ENCODE results near the gene BABAM2. TPM values are rescaled to one million over a fixed set of nuclear protein-coding genes. Genes with fewer than 3 reads are reported as not detected.

The BABAM2 gene
- total RNA-seq, 1 donor from 2014 or later: 46.7 TPM

GRCh38 chr2:28164280-28164801 lies 273.8 kb downstream of the BABAM2 start:
- H3K9me3 Mint-ChIP-seq: peaks cover under 1% of the 10 kb centered on the region
- intact Hi-C loops (cut with micrococcal nuclease): no loop called here
- H3K36me3 Mint-ChIP-seq (ENCODE audit: low read depth): no peaks in the 10 kb centered on the region
- no peak overlapping the region for H3K4me3 Mint-ChIP-seq
- no peaks in the 10 kb centered on the region for H3K27me3 Mint-ChIP-seq
- no peak overlapping the region for H3K27ac Mint-ChIP-seq
- DNase-seq: no peak
- no peaks in the 10 kb centered on the region for H3K4me1 Mint-ChIP-seq

- H3K4me1 Mint-ChIP-seq: no peaks in the 10 kb centered on the region
- H3K9me3 Mint-ChIP-seq: no peaks in the 10 kb centered on the region
- no peaks in the 10 kb centered on the region for H3K36me3 Mint-ChIP-seq (ENCODE audit: low read depth)
- H3K27ac Mint-ChIP-seq: no peak overlapping the region
- H3K27me3 Mint-ChIP-seq: no peaks in the 10 kb centered on the region
- intact Hi-C loops (cut with micrococcal nuclease): no loop called here
- no peak overlapping the region for H3K4me3 Mint-ChIP-seq
- no peak for DNase-seq
Observed at GRCh38 chr2:28165087-28165635, 274.6 kb downstream of the BABAM2 start.

GRCh38 chr2:28166956-28167355 lies 276.4 kb downstream of the BABAM2 start:
- no peak for DNase-seq
- Mint-ChIP-seq H3K4me1 (peaks cover 2% of the 10 kb centered on the region), H3K27me3 (no peaks in the 10 kb centered on the region), H3K4me3 (no peak overlapping the region), H3K9me3 (no peaks in the 10 kb centered on the region), H3K36me3 (ENCODE audit: low read depth) (no peaks in the 10 kb centered on the region), H3K27ac (no peak overlapping the region)
- intact Hi-C loops (cut with micrococcal nuclease): no loop called here

- DNase-seq: no peak
- H3K4me1 Mint-ChIP-seq: peaks cover 4% of the 10 kb centered on the region
- peaks cover 2% of the 10 kb centered on the region for H3K36me3 Mint-ChIP-seq (ENCODE audit: low read depth)
- no peak overlapping the region for H3K27ac Mint-ChIP-seq
- no peak overlapping the region for H3K4me3 Mint-ChIP-seq
- H3K27me3 Mint-ChIP-seq: no peaks in the 10 kb centered on the region
- intact Hi-C loops (cut with micrococcal nuclease): no loop called here
- no peaks in the 10 kb centered on the region for H3K9me3 Mint-ChIP-seq
Observed at GRCh38 chr2:28168376-28168775, 277.8 kb downstream of the BABAM2 start.

GRCh38 chr2:28169492-28169891 lies 279.0 kb downstream of the BABAM2 start:
- Mint-ChIP-seq H3K36me3 (ENCODE audit: low read depth) (peaks cover 3% of the 10 kb centered on the region), H3K27me3 (no peaks in the 10 kb centered on the region), H3K9me3 (no peaks in the 10 kb centered on the region), H3K4me3 (no peak overlapping the region), H3K27ac (no peak overlapping the region), H3K4me1 (peaks cover 4% of the 10 kb centered on the region)
- intact Hi-C loops (cut with micrococcal nuclease): no loop called here
- no peak for DNase-seq

GRCh38 chr2:28172114-28172898 lies 281.8 kb downstream of the BABAM2 start:
- no peaks in the 10 kb centered on the region for H3K27me3 Mint-ChIP-seq
- intact Hi-C loops (cut with micrococcal nuclease): no loop called here
- no peak overlapping the region for H3K4me3 Mint-ChIP-seq
- no peak for DNase-seq
- H3K27ac Mint-ChIP-seq: no peak overlapping the region
- peaks cover 24% of the 10 kb centered on the region for H3K36me3 Mint-ChIP-seq (ENCODE audit: low read depth)
- peaks cover 10% of the 10 kb centered on the region for H3K9me3 Mint-ChIP-seq
- H3K4me1 Mint-ChIP-seq: peaks cover 6% of the 10 kb centered on the region

GRCh38 chr2:28173377-28173776 lies 282.8 kb downstream of the BABAM2 start:
- no peak overlapping the region for H3K27ac Mint-ChIP-seq
- H3K9me3 Mint-ChIP-seq: peaks cover 20% of the 10 kb centered on the region
- no peak overlapping the region for H3K4me3 Mint-ChIP-seq
- peaks cover 31% of the 10 kb centered on the region for H3K36me3 Mint-ChIP-seq (ENCODE audit: low read depth)
- no peaks in the 10 kb centered on the region for H3K27me3 Mint-ChIP-seq
- no peak for DNase-seq
- intact Hi-C loops (cut with micrococcal nuclease): no loop called here
- peaks cover 8% of the 10 kb centered on the region for H3K4me1 Mint-ChIP-seq

GRCh38 chr2:28174211-28174610 lies 283.7 kb downstream of the BABAM2 start:
- Mint-ChIP-seq H3K27ac (no peak overlapping the region), H3K9me3 (peaks cover 29% of the 10 kb centered on the region), H3K36me3 (ENCODE audit: low read depth) (peaks cover 31% of the 10 kb centered on the region), H3K4me1 (peaks cover 8% of the 10 kb centered on the region), H3K27me3 (no peaks in the 10 kb centered on the region), H3K4me3 (no peak overlapping the region)
- intact Hi-C loops (cut with micrococcal nuclease): no loop called here
- DNase-seq: no peak

GRCh38 chr2:28175028-28175427 lies 284.5 kb downstream of the BABAM2 start:
- Mint-ChIP-seq H3K4me1 (peaks cover 8% of the 10 kb centered on the region), H3K9me3 (peaks cover 31% of the 10 kb centered on the region), H3K27ac (no peak overlapping the region), H3K4me3 (no peak overlapping the region), H3K27me3 (no peaks in the 10 kb centered on the region), H3K36me3 (ENCODE audit: low read depth) (peaks cover 31% of the 10 kb centered on the region)
- no peak for DNase-seq
- intact Hi-C loops (cut with micrococcal nuclease): no loop called here

GRCh38 chr2:28178946-28179345 lies 288.4 kb downstream of the BABAM2 start:
- peaks cover 4% of the 10 kb centered on the region for H3K4me1 Mint-ChIP-seq
- no peak overlapping the region for H3K27ac Mint-ChIP-seq
- intact Hi-C loops (cut with micrococcal nuclease): no loop called here

GRCh38 chr2:28181801-28182200 lies 291.3 kb downstream of the BABAM2 start:
- intact Hi-C loops (cut with micrococcal nuclease): no loop called here
- Mint-ChIP-seq H3K36me3 (ENCODE audit: low read depth) (peaks cover 16% of the 10 kb centered on the region), H3K27ac (no peak overlapping the region), H3K27me3 (no peaks in the 10 kb centered on the region), H3K9me3 (peaks cover 29% of the 10 kb centered on the region), H3K4me3 (no peak overlapping the region), H3K4me1 (peaks cover 2% of the 10 kb centered on the region)
- DNase-seq: no peak

More at GRCh38 chr2:28178946-28179345, 288.4 kb downstream of the BABAM2 start:
- Mint-ChIP-seq H3K27me3 (no peaks in the 10 kb centered on the region), H3K9me3 (peaks cover 35% of the 10 kb centered on the region), H3K4me3 (no peak overlapping the region), H3K36me3 (ENCODE audit: low read depth) (peaks cover 27% of the 10 kb centered on the region)
- no peak for DNase-seq

- no peak for DNase-seq
- Mint-ChIP-seq H3K27ac (no peak overlapping the region), H3K4me3 (no peak overlapping the region), H3K27me3 (no peaks in the 10 kb centered on the region), H3K4me1 (peaks cover 2% of the 10 kb centered on the region), H3K36me3 (ENCODE audit: low read depth) (peaks cover 11% of the 10 kb centered on the region), H3K9me3 (peaks cover 25% of the 10 kb centered on the region)
- intact Hi-C loops (cut with micrococcal nuclease): no loop called here
Observed at GRCh38 chr2:28182348-28182747, 291.8 kb downstream of the BABAM2 start.

GRCh38 chr2:28185153-28185552 lies 294.6 kb downstream of the BABAM2 start:
- H3K4me1 Mint-ChIP-seq: no peaks in the 10 kb centered on the region
- H3K36me3 Mint-ChIP-seq (ENCODE audit: low read depth): peaks cover 5% of the 10 kb centered on the region
- intact Hi-C loops (cut with micrococcal nuclease): no loop called here
- DNase-seq: no peak
- H3K27ac Mint-ChIP-seq: no peak overlapping the region
- no peak overlapping the region for H3K4me3 Mint-ChIP-seq
- no peaks in the 10 kb centered on the region for H3K27me3 Mint-ChIP-seq
- H3K9me3 Mint-ChIP-seq: peaks cover 8% of the 10 kb centered on the region

- H3K4me3 Mint-ChIP-seq: no peak overlapping the region
- H3K27me3 Mint-ChIP-seq: no peaks in the 10 kb centered on the region
- intact Hi-C loops (cut with micrococcal nuclease): no loop called here
- no peak overlapping the region for H3K27ac Mint-ChIP-seq
- H3K9me3 Mint-ChIP-seq: peaks cover 4% of the 10 kb centered on the region
- DNase-seq: no peak
- peaks cover 5% of the 10 kb centered on the region for H3K36me3 Mint-ChIP-seq (ENCODE audit: low read depth)
- no peaks in the 10 kb centered on the region for H3K4me1 Mint-ChIP-seq
Observed at GRCh38 chr2:28185891-28186290, 295.4 kb downstream of the BABAM2 start.

Measured in activated CD4-positive, alpha-beta T cell treated with anti-CD3 and anti-CD28 coated beads, Interleukin-2, amount 10 ng/mL, durations not matched to agents 24 days and 14 days (primary cell).